SKM-1 (cell line): ENCODE measurements around the gene FGL2.
A peak's percentile ranks its signal among the peaks of the same experiment; 100 is the strongest.
"Not testable (repeated sequence)": the region's sequence is repeated elsewhere in the genome, so short reads cannot be mapped to it uniquely, and the experiment has no call there.

Experiments
- DNase-seq: peaks from one replicate; lab custom pipeline; 2025; ENCODE audit not compliant: unreplicated experiment; lab: John Stamatoyannopoulos, UW

The FGL2 gene

GRCh38 chr7:77199013-77199966, at the start of gene FGL2:
FGL2 (minus strand) TSS chr7:77199819; CDS start chr7:77199793, 26 bp downstream.
- no peak for DNase-seq

- DNase-seq, result no peak
Observed at GRCh38 chr7:77248154-77248553, 48.5 kb upstream of the FGL2 start.

GRCh38 chr7:77247206-77247850, 47.7 kb upstream of the FGL2 start:
- peak; percentile 78 for DNase-seq

- DNase-seq, result no peak
Observed at GRCh38 chr7:77246026-77246640, 46.5 kb upstream of the FGL2 start.

GRCh38 chr7:77245015-77245755, 45.6 kb upstream of the FGL2 start:
- DNase-seq, result no peak

- no peak for DNase-seq
Observed at GRCh38 chr7:77244222-77244934, 44.8 kb upstream of the FGL2 start.

- no peak for DNase-seq
Observed at GRCh38 chr7:77242554-77242953, 42.9 kb upstream of the FGL2 start.

GRCh38 chr7:77242068-77242467, 42.4 kb upstream of the FGL2 start:
- no peak for DNase-seq

GRCh38 chr7:77239471-77239870, 39.9 kb upstream of the FGL2 start:
- DNase-seq, result no peak

GRCh38 chr7:77238703-77239136, 39.1 kb upstream of the FGL2 start:
- DNase-seq, result peak; percentile 100

- no peak for DNase-seq
Observed at GRCh38 chr7:77235276-77235675, 35.7 kb upstream of the FGL2 start.

- DNase-seq, result no peak
Observed at GRCh38 chr7:77232467-77232866, 32.8 kb upstream of the FGL2 start.

GRCh38 chr7:77228795-77229194, 29.2 kb upstream of the FGL2 start:
- DNase-seq, result not testable (repeated sequence)

GRCh38 chr7:77226357-77226839, 26.8 kb upstream of the FGL2 start:
- DNase-seq, result no peak

- DNase-seq, result no peak
Observed at GRCh38 chr7:77223261-77223660, 23.6 kb upstream of the FGL2 start.

- DNase-seq, result no peak
Observed at GRCh38 chr7:77222819-77223218, 23.2 kb upstream of the FGL2 start.

GRCh38 chr7:77222065-77222464, 22.4 kb upstream of the FGL2 start:
- DNase-seq, result no peak

- not testable (repeated sequence) for DNase-seq
Observed at GRCh38 chr7:77219701-77220331, 20.2 kb upstream of the FGL2 start.

GRCh38 chr7:77217474-77218185, 18.0 kb upstream of the FGL2 start:
- DNase-seq, result no peak
